HL-60/S4 (cell line): Measurements from ENCODE around the gene SALL2.

Experiments
- in situ Hi-C: fragments of 300-500 bp; cut with MboI; formaldehyde crosslinking; loops from 2 replicates; pipeline ENCODE4 v1.14.3; 2022; ENCODE audit warnings: low sequenced_read_pairs

Gene SALL2

GRCh38 chr14:21494902-21495762 is 31.0 kb downstream of the SALL2 start:
- in situ Hi-C loops, result no loop called here

- in situ Hi-C loops, result no loop called here
Measured at GRCh38 chr14:21486640-21487087, 39.5 kb downstream of the SALL2 start.

GRCh38 chr14:21476925-21477681 is 49.0 kb downstream of the SALL2 start, which contains the start of the genes RAB2B and TOX4:
Gene RAB2B, minus strand, starts transcription at chr14:21476959. Its CDS starts 87 bp downstream, at chr14:21476872.
Gene TOX4, plus strand, starts transcription at chr14:21477195. Its CDS starts 84 bp downstream, at chr14:21477279.
- in situ Hi-C loops, result no loop called here

- in situ Hi-C loops, result no loop called here
Measured at GRCh38 chr14:21476523-21476924, 49.6 kb downstream of the SALL2 start.

DNA sequence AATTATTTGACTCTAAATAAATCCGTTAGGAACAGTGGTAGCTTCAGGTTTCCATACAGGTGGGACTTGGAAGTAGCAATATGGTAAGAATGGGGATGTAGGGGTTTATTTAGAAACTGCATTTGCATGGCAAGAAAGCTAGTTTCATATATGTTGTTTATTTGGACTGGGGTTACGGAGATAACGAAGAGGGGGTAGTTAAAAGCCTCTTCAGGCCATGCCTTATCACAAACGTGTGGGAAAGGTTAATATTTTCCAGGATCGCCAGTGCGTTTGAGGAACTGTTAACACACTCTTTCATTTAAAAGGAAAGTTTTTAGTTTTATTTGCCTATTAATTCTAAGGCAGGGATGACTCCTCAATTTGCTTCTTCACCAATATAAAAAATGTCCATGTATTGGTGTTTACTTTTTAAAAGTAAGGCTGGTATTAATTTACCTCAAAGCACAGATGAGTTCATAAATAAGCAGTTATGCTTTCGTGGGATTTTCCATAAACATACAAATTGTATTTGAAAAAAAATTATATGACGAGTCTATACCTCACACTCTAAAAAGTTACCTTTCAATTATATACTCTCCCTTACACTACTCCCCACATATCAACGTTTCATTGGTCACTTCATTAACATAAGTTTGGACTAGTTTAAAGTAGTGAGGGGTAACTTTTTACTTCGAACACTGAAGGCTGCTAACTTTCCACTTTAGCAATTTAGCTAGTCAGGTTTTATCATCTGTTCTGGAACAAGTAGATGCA is 50.2 kb downstream of the SALL2 start:
- in situ Hi-C loops, result no loop called here
